AG04450 (cell line): ENCODE measurements around the gene ATXN7L3B. TPM values are rescaled to one million over a fixed set of nuclear protein-coding genes. Genes with fewer than 3 reads are reported as not detected.

Source experiments
- CTCF ChIA-PET: fragments of 300-600, 350-600 bp; formaldehyde crosslinking; extraction: SDS; loops from one replicate; lab custom pipeline; 2022; ENCODE audit warnings: antibody characterized with exemption, inconsistent platforms; lab: Charles Lee
- POLR2A ChIA-PET: fragments of 350-600 bp; formaldehyde crosslinking; extraction: SDS; loops from one replicate; lab custom pipeline; 2021; ENCODE audit warnings: antibody characterized with exemption, inconsistent platforms; lab: Yijun Ruan, JAX
- DNase-seq: peaks from one replicate; pipeline ENCODE4 v3.0.0-alpha.2; 2011; ENCODE audit warnings: low read depth, low spot score
- H3K27ac ChIP-seq: one replicate; pipeline ENCODE4 v1.5.1; 2012; ENCODE audit warnings: low read depth, low read length, control low read depth
- H3K27me3 ChIP-seq: one replicate; pipeline ENCODE4 v1.6.0; 2012; ENCODE audit warnings: low read length; ENCODE audit not compliant: control insufficient read depth, insufficient read depth
- H3K4me3 ChIP-seq: 2 replicates; pipeline ENCODE4 v1.5.1; 2011; ENCODE audit warnings: mild to moderate bottlenecking, low read depth, low read length, control low read depth
- H3K9me3 ChIP-seq: 2 replicates; pipeline ENCODE4 v1.5.1; 2012; ENCODE audit warnings: low read length; ENCODE audit not compliant: control insufficient read depth, insufficient read depth
- polyA plus RNA-seq: library from polyadenylated mRNA; depleted of rRNA; stranded (reverse); fragments of >200 nt; gene quantifications from 2 replicates; pipeline ENCODE4 v1.2.3, GENCODE V29; 2011
- TF ChIP-seq, protein P1 (sequence below): IDR thresholded peaks from 2 replicates; pipeline ENCODE4 v1.5.1; 2011; ENCODE audit warnings: low read depth, low read length, control low read depth, inconsistent platforms

The ATXN7L3B gene
- polyA plus RNA-seq, 1 experiment, result 37.3 TPM

DNA sequence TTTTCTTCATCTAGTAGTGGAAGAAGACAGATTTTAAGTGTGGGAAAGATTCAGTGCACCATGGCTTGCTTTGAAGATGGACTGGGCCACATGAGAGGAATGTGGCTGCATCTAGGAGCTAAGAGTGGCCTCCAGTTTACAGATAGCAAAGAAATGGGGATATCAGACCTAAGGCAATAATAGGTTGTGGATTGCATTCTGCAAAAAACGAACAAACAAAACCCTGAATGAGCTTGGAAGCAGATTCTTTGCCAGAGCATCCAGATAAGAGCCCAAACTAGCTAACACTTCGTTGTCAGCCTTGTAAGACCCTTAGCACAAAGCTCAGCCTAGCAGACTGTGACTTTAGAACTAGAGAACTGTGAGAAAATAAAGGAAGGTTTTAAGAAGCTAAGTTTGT lies 9.6 kb downstream of the ATXN7L3B start:
- Histone ChIP-seq H3K27me3 (no peaks in the 10 kb centered on the region), H3K9me3 (no peaks in the 10 kb centered on the region), H3K4me3 (no peak overlapping the region), H3K27ac (no peak overlapping the region)
- ChIA-PET CTCF (interaction anchor here (0.5 kb wide), 1 partner anchor 10 kb away, joined by 4 read pairs; no protein-coding TSS in a partner anchor), POLR2A (no interaction called here)
- no peak for DNase-seq
- TF ChIP-seq, protein P1, sequence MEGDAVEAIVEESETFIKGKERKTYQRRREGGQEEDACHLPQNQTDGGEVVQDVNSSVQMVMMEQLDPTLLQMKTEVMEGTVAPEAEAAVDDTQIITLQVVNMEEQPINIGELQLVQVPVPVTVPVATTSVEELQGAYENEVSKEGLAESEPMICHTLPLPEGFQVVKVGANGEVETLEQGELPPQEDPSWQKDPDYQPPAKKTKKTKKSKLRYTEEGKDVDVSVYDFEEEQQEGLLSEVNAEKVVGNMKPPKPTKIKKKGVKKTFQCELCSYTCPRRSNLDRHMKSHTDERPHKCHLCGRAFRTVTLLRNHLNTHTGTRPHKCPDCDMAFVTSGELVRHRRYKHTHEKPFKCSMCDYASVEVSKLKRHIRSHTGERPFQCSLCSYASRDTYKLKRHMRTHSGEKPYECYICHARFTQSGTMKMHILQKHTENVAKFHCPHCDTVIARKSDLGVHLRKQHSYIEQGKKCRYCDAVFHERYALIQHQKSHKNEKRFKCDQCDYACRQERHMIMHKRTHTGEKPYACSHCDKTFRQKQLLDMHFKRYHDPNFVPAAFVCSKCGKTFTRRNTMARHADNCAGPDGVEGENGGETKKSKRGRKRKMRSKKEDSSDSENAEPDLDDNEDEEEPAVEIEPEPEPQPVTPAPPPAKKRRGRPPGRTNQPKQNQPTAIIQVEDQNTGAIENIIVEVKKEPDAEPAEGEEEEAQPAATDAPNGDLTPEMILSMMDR, result no peak

DNA sequence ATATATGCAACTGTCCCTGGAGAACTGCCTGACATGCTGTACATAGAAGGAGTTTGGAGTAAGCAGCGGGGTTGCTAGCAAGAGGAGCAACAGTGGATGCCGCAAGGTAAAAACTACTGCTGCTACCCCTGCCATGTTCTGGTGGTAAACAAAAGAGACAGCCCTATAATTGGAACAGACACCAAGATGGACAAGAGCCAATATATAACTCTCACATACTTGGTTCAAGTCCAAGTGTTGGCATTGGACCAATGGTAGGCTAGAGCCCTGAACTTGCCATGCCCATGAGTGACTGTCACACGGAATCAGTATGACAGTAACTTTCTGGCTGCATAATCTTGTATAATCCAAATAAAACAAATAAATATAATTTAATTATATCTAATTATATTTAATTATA lies 13.7 kb downstream of the ATXN7L3B start:
- TF ChIP-seq, protein P1, result no peak
- H3K27ac ChIP-seq, result no peak overlapping the region
- H3K27me3 ChIP-seq, result no peaks in the 10 kb centered on the region
- H3K4me3 ChIP-seq, result no peak overlapping the region
- H3K9me3 ChIP-seq, result no peaks in the 10 kb centered on the region
- ChIA-PET POLR2A (no interaction called here), CTCF (no interaction called here)
- no peak for DNase-seq

DNA sequence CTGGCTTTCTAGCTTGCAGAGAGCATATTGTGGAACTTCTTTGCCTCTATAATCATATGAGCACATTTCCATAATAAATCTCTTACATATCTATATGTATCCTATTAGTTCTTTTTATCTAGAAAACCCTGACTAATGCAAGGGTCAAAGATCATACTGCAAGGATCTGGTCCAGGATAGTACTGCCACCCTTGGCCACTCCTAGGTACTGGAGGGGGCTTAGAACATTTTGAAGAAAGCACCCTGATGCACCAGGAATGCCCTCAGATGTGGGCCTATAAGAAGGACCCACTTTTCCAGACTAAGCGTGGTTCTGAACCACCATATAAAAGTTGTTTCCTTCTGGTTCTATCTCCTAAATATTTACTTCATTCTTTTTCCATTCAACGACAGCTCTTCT lies 14.6 kb downstream of the ATXN7L3B start:
- TF ChIP-seq, protein P1, result no peak
- no peak for DNase-seq
- Histone ChIP-seq H3K4me3 (no peak overlapping the region), H3K27ac (no peak overlapping the region), H3K27me3 (no peaks in the 10 kb centered on the region), H3K9me3 (no peaks in the 10 kb centered on the region)
- CTCF ChIA-PET, result no interaction called here
- POLR2A ChIA-PET, result no interaction called here

DNA sequence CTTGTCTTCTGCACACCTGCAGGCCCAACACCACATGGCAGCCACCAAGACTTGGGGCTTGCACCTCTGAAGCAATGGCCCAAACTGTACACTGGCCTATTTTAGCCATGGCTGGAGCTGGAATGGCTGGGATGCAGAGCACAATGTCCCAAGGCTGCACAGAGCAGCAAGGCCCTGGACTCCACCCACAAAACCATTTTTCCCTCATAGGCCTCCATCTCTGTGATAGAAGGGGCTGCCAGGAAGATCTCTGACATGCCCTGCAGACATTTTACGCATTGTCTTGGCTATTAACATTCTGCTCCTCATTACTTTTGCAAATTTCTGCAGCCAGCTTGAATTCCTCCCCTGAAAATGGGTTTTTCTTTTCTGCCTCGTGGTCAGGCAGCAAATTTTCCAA lies 22.1 kb downstream of the ATXN7L3B start:
- no peaks in the 10 kb centered on the region for H3K27me3 ChIP-seq
- POLR2A ChIA-PET, result no interaction called here
- TF ChIP-seq, protein P1, result no peak
- no peaks in the 10 kb centered on the region for H3K9me3 ChIP-seq
- no peak overlapping the region for H3K27ac ChIP-seq
- DNase-seq, result no peak
- CTCF ChIA-PET, result no interaction called here
- no peak overlapping the region for H3K4me3 ChIP-seq

DNA sequence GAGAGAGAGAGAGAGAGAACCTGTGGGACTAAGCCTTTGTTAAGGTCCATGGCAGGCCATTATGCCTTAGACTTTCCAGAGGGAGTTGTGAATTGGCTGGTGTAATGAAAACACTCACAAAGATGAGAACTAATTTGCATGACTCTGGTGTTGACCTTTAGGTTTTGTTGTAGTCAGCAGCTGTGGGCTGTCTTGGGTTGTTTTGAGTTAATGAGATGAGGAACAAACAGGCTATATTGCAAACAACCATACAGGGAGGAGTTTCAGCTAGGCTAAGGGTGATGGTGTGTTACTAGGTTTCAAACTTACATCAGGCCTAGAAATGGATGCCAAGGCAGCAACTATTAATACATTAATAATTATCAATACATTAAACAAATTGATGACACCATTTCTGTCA lies 26.3 kb downstream of the ATXN7L3B start:
- POLR2A ChIA-PET, result no interaction called here
- no peak for DNase-seq
- H3K9me3 ChIP-seq, result no peaks in the 10 kb centered on the region
- H3K27me3 ChIP-seq, result no peaks in the 10 kb centered on the region
- CTCF ChIA-PET, result no interaction called here
- TF ChIP-seq, protein P1, result no peak
- H3K27ac ChIP-seq, result no peak overlapping the region
- H3K4me3 ChIP-seq, result no peak overlapping the region
